ENCODE measurements around the gene IQGAP2.

IQGAP2 gene

DNA sequence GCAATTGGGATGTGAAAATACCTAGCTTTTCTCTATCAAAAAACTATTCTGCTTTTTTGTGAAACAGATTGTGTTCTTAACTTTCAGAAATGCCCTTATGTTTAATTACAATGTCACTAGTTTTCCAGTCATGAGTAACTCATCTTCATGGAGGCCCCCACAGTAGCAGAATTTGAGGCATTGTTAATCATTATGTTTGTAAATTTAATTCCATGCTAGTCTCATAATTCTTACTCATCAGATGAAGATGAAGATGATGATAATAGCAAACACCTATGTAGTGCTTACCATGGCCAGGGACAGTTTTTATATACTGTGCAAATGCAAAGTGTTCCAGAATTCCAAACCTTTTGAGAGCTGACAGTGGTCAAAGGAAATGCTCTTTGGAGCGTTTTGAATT is 285.1 kb downstream of the IQGAP2 start:
- Histone ChIP-seq H3K4me3 (ENCODE audit: low read depth, low read length) (no peak overlapping the region), H3K18ac (ENCODE audit: low read length) (no peak overlapping the region), H3K23ac (ENCODE audit: low read length) (no peak overlapping the region), H4K12ac (ENCODE audit: low read depth, low read length) (no peak overlapping the region), H3K36me3 (ENCODE audit: control insufficient read depth in 1 of 2, insufficient read depth in 2 of 2, low read length in 2 of 2) (no peaks in the 10 kb centered on the region), H2AFZ (ENCODE audit: insufficient read depth, low read length, poor library complexity) (no peak overlapping the region), H2AK5ac (ENCODE audit: low read length) (no peak overlapping the region), H4K91ac (ENCODE audit: low read depth, low read length) (no peak overlapping the region), H3K9me3 (ENCODE audit: insufficient read depth, low read depth, low read length) (no peaks in the 10 kb centered on the region), H4K8ac (ENCODE audit: low read depth, low read length) (no peak overlapping the region), H3K27ac (ENCODE audit: low read depth, low read length) (no peak overlapping the region), H3K4me1 (ENCODE audit: control insufficient read depth in 1 of 2, insufficient read depth in 2 of 2, low read length in 2 of 2) (peaks cover 10 to 14% of the 10 kb centered on the region in 2 experiments), H2BK12ac (ENCODE audit: low read length) (no peak overlapping the region), H3K79me2 (ENCODE audit: control insufficient read depth, insufficient read depth, low read length, poor library complexity) (peaks cover 2% of the 10 kb centered on the region), H3K9ac (ENCODE audit: low read length) (no peak overlapping the region), H3K79me1 (ENCODE audit: low read length) (peaks cover 8% of the 10 kb centered on the region), H2BK120ac (ENCODE audit: insufficient read depth, low read length, poor library complexity) (no peak overlapping the region), H3K27me3 (ENCODE audit: insufficient read depth, low read length) (no peaks in the 10 kb centered on the region), H3K4me2 (ENCODE audit: low read length) (no peak overlapping the region), H2BK5ac (ENCODE audit: low read depth, low read length, poor library complexity) (no peak overlapping the region), H3K4ac (ENCODE audit: low read depth, low read length) (no peak overlapping the region), H3K14ac (ENCODE audit: low read length) (no peak overlapping the region)
- WGBS (ENCODE audit: extremely low coverage, insufficient coverage, insufficient read length), result no CpG with 5 or more reads among the region's 1 CpG
- DNase-seq, result no peak

DNA sequence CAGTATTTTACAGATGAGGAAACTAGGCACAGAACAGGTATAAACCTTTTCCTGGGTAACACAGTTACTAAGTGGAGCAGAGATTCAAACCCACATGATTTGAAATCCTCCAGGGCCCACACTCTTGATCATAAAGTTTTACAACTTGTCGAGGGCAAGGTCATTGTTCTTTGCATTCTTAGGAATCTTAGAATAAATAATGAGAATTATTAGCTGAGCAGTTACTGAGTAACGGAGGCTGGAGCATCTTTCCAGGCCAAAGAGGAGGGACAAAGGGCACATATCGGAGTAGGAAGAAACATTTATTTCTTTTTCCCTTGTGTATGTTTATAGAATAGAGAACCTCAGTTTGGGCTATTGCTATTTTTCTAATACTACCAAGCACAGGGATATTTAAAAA is 285.8 kb downstream of the IQGAP2 start:
- no peak overlapping the region for H3K4me3 ChIP-seq (ENCODE audit: low read depth, low read length)
- WGBS (ENCODE audit: extremely low coverage, insufficient coverage, insufficient read length), result no CpG with 5 or more reads among the region's 3 CpGs
- H3K9ac ChIP-seq (ENCODE audit: low read length), result no peak overlapping the region
- H3K27me3 ChIP-seq (ENCODE audit: insufficient read depth, low read length), result no peaks in the 10 kb centered on the region
- H3K79me2 ChIP-seq (ENCODE audit: control insufficient read depth, insufficient read depth, low read length, poor library complexity), result peaks cover 2% of the 10 kb centered on the region
- no peak overlapping the region for H2AK5ac ChIP-seq (ENCODE audit: low read length)
- no peak overlapping the region for H3K27ac ChIP-seq (ENCODE audit: low read depth, low read length)
- no peak overlapping the region for H3K23ac ChIP-seq (ENCODE audit: low read length)
- no peak overlapping the region for H2BK120ac ChIP-seq (ENCODE audit: insufficient read depth, low read length, poor library complexity)
- H3K79me1 ChIP-seq (ENCODE audit: low read length), result peaks cover 8% of the 10 kb centered on the region
- H3K18ac ChIP-seq (ENCODE audit: low read length), result no peak overlapping the region
- no peak overlapping the region for H2BK5ac ChIP-seq (ENCODE audit: low read depth, low read length, poor library complexity)
- H2BK12ac ChIP-seq (ENCODE audit: low read length), result no peak overlapping the region
- H3K9me3 ChIP-seq (ENCODE audit: insufficient read depth, low read depth, low read length), result no peaks in the 10 kb centered on the region
- H3K4me2 ChIP-seq (ENCODE audit: low read length), result no peak overlapping the region
- H4K91ac ChIP-seq (ENCODE audit: low read depth, low read length), result no peak overlapping the region
- peaks cover 10 to 14% of the 10 kb centered on the region in 2 experiments for H3K4me1 ChIP-seq (ENCODE audit: control insufficient read depth in 1 of 2, insufficient read depth in 2 of 2, low read length in 2 of 2)
- H4K12ac ChIP-seq (ENCODE audit: low read depth, low read length), result no peak overlapping the region
- H4K8ac ChIP-seq (ENCODE audit: low read depth, low read length), result no peak overlapping the region
- H2AFZ ChIP-seq (ENCODE audit: insufficient read depth, low read length, poor library complexity), result no peak overlapping the region
- DNase-seq, result no peak
- no peak overlapping the region for H3K4ac ChIP-seq (ENCODE audit: low read depth, low read length)
- no peaks in the 10 kb centered on the region for H3K36me3 ChIP-seq (ENCODE audit: control insufficient read depth in 1 of 2, insufficient read depth in 2 of 2, low read length in 2 of 2)
- H3K14ac ChIP-seq (ENCODE audit: low read length), result no peak overlapping the region

DNA sequence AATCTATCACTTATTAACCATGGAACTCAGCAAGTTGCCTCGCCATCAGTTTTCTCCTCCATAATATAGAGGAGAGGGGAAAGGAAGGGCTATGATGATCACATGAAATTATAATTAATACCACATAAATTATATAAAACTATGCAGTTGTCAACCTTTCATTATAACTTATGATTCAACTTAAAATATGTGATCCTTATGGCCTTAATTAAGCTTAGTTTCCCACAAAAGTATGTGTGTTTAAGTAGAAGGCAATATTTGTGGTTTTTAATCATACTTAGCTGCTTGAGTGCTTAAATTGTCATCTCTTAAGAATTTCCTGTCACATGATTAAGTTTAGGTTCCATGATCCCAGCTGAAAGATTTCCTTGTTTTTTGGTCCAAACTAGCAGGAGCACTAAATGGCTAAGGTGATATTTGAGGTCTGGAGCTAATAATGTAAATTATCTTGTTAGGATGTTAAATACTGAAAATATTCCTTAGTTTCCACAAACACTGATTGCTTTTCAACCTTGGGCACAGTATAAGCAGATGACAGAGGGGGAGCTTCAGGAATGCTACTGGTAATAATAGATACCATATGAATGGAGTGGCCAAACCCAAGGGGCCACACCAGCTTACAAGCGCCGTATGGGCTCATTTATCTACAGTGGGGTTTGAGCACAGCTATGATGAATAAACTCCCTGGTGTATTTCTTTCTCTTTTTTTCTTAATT is 286.4 kb downstream of the IQGAP2 start:
- Histone ChIP-seq H2AK5ac (ENCODE audit: low read length) (no peak overlapping the region), H3K4me1 (ENCODE audit: control insufficient read depth in 1 of 2, insufficient read depth in 2 of 2, low read length in 2 of 2) (peaks cover 10 to 14% of the 10 kb centered on the region in 2 experiments), H2BK12ac (ENCODE audit: low read length) (no peak overlapping the region), H3K14ac (ENCODE audit: low read length) (no peak overlapping the region), H3K23ac (ENCODE audit: low read length) (no peak overlapping the region), H3K79me2 (ENCODE audit: control insufficient read depth, insufficient read depth, low read length, poor library complexity) (peaks cover 2% of the 10 kb centered on the region), H3K4ac (ENCODE audit: low read depth, low read length) (no peak overlapping the region), H4K8ac (ENCODE audit: low read depth, low read length) (no peak overlapping the region), H2BK120ac (ENCODE audit: insufficient read depth, low read length, poor library complexity) (no peak overlapping the region), H3K4me2 (ENCODE audit: low read length) (no peak overlapping the region), H2AFZ (ENCODE audit: insufficient read depth, low read length, poor library complexity) (no peak overlapping the region), H2BK5ac (ENCODE audit: low read depth, low read length, poor library complexity) (no peak overlapping the region), H3K9ac (ENCODE audit: low read length) (no peak overlapping the region), H3K27me3 (ENCODE audit: insufficient read depth, low read length) (no peaks in the 10 kb centered on the region), H4K91ac (ENCODE audit: low read depth, low read length) (peak overlapping the region; percentile 43), H3K36me3 (ENCODE audit: control insufficient read depth in 1 of 2, insufficient read depth in 2 of 2, low read length in 2 of 2) (no peaks in the 10 kb centered on the region), H4K12ac (ENCODE audit: low read depth, low read length) (no peak overlapping the region), H3K79me1 (ENCODE audit: low read length) (peaks cover 8% of the 10 kb centered on the region), H3K27ac (ENCODE audit: low read depth, low read length) (peak overlapping the region; percentile 44), H3K18ac (ENCODE audit: low read length) (no peak overlapping the region), H3K4me3 (ENCODE audit: low read depth, low read length) (no peak overlapping the region), H3K9me3 (ENCODE audit: insufficient read depth, low read depth, low read length) (no peaks in the 10 kb centered on the region)
- no peak for DNase-seq
- no CpG with 5 or more reads among the region's 3 CpGs for WGBS (ENCODE audit: extremely low coverage, insufficient coverage, insufficient read length)

- Histone ChIP-seq H4K12ac (ENCODE audit: low read depth, low read length) (no peak overlapping the region), H3K18ac (ENCODE audit: low read length) (no peak overlapping the region), H3K36me3 (ENCODE audit: control insufficient read depth in 1 of 2, insufficient read depth in 2 of 2, low read length in 2 of 2) (no peaks in the 10 kb centered on the region), H3K14ac (ENCODE audit: low read length) (no peak overlapping the region), H3K4me2 (ENCODE audit: low read length) (no peak overlapping the region), H3K79me2 (ENCODE audit: control insufficient read depth, insufficient read depth, low read length, poor library complexity) (peaks cover 2% of the 10 kb centered on the region), H3K27ac (ENCODE audit: low read depth, low read length) (no peak overlapping the region), H3K79me1 (ENCODE audit: low read length) (peaks cover 8% of the 10 kb centered on the region), H3K9ac (ENCODE audit: low read length) (no peak overlapping the region), H3K4me1 (ENCODE audit: control insufficient read depth in 1 of 2, insufficient read depth in 2 of 2, low read length in 2 of 2) (peaks cover 10 to 14% of the 10 kb centered on the region in 2 experiments), H2BK120ac (ENCODE audit: insufficient read depth, low read length, poor library complexity) (peak overlapping the region; percentile 14), H3K4ac (ENCODE audit: low read depth, low read length) (no peak overlapping the region), H3K4me3 (ENCODE audit: low read depth, low read length) (no peak overlapping the region), H4K8ac (ENCODE audit: low read depth, low read length) (no peak overlapping the region), H3K23ac (ENCODE audit: low read length) (no peak overlapping the region), H4K91ac (ENCODE audit: low read depth, low read length) (no peak overlapping the region), H3K9me3 (ENCODE audit: insufficient read depth, low read depth, low read length) (no peaks in the 10 kb centered on the region), H2AFZ (ENCODE audit: insufficient read depth, low read length, poor library complexity) (no peak overlapping the region), H3K27me3 (ENCODE audit: insufficient read depth, low read length) (no peaks in the 10 kb centered on the region), H2BK5ac (ENCODE audit: low read depth, low read length, poor library complexity) (peak overlapping the region; percentile 18), H2BK12ac (ENCODE audit: low read length) (no peak overlapping the region), H2AK5ac (ENCODE audit: low read length) (no peak overlapping the region)
- WGBS (ENCODE audit: extremely low coverage, insufficient coverage, insufficient read length), result no CpG with 5 or more reads among the region's 3 CpGs
- no peak for DNase-seq
Observed at GRCh38 chr5:76690037-76690679, 287.1 kb downstream of the IQGAP2 start.

Data from trophoblast cell (in vitro differentiated cells and primary cell).